ENCODE data around the gene SNCB.

DNA sequence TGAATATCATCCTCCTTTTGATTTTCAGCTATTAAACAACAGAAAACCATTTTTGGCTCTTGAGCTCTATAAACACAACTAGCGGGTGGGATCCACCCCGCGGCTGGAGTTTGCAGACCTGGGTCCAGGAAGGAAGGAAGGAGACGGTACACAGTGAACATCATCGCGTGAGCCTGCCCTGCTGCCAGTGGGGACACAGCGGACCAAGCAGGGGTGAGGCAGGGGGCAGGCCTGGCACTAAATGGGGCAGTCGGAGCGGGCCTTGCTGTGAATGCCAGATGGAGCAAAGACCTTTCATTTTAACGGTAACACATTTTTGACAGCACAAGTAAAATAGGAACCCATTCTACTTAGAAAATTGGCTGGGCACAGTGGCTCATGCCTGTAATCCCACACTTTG, 31.3 kb upstream of the SNCB start:
- TF ChIP-seq, protein P1, sequence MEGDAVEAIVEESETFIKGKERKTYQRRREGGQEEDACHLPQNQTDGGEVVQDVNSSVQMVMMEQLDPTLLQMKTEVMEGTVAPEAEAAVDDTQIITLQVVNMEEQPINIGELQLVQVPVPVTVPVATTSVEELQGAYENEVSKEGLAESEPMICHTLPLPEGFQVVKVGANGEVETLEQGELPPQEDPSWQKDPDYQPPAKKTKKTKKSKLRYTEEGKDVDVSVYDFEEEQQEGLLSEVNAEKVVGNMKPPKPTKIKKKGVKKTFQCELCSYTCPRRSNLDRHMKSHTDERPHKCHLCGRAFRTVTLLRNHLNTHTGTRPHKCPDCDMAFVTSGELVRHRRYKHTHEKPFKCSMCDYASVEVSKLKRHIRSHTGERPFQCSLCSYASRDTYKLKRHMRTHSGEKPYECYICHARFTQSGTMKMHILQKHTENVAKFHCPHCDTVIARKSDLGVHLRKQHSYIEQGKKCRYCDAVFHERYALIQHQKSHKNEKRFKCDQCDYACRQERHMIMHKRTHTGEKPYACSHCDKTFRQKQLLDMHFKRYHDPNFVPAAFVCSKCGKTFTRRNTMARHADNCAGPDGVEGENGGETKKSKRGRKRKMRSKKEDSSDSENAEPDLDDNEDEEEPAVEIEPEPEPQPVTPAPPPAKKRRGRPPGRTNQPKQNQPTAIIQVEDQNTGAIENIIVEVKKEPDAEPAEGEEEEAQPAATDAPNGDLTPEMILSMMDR (conservative IDR thresholded peaks at IDR 0.05 in 1 of 2, IDR thresholded peaks at IDR 0.05 in 1 of 2; ENCODE audit: extremely low read depth in 1 of 2, insufficient read depth in 1 of 2, low read depth in 1 of 2, low read length in 2 of 2), result no peak
- no peak for TF ChIP-seq EZH2 (IDR thresholded peaks at IDR 0.05; ENCODE audit: borderline replicate concordance, low read length)
